Activated gamma-delta T cell (primary cell): ENCODE measurements around the gene PRKG2.

Experiments used
- DNase-seq: peaks from one replicate; lab custom pipeline; 2025; lab: John Stamatoyannopoulos, UW

The PRKG2 gene

DNA sequence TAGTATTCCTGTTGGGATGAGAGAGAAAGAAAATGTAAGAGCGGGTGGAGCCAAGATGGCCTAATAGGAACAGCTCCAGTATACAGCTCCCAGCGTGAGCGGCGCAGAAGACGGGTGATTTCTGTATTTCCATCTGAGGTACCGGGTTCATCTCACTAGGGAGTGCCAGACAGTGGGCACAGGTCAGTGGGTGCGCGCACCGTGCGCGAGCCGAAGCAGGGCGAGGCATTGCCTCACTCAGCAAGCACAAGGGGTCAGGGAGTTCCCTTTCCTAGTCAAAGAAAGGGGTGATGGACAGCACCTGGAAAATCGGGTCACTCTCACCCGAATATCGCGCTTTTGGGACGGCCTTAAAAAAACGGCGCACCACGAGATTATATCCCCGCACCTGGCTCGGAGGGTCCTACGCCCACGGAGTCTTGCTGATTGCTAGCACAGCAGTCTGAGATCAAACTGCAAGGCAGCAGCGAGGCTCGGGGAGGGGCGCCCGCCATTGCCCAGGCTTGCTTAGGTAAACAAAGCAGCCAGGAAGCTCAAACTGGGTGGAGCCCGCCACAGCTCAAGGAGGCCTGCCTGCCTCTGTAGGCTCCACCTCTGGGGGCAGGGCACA is 61.2 kb downstream of the PRKG2 start:
- DNase-seq: peak; percentile 3

DNA sequence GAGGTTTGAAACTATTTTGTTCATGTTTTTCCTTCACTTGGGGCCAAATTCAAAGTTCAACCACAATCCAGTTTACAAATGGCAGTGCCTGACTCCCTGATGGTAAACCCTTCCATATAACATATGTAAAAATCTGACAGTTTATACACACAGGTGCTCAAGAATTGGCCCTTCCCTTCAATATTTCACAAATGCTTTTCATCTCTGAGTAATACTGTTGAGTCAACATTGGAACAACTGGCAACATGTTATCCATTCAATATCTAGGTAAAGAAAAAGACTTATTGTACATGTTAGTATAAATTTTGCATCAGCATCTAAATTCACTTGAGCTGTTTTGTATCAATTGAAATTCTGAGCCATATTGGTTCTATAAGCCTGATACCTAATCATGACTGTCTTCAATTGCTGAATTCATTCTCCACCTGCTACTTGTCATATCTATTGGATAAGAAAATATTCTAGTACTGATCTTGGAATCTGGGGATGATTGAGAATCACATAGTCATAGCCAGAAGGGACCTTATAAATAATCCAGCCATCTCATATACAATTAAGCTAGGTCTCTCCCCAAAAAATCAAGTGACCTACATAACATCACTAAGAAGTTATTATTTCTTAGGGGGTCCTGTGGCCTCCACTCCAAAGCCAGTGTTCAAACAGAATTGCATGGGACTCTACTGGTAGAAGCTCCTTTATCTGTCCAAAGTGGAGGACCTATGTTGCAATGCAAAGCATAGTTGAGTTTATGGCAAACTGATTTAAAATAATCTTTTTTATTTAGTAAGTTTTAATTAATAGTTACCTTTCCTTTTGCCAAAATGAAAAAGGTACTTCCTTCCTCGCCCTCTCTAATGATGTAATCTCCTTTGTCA is 61.9 kb downstream of the PRKG2 start:
- DNase-seq: no peak

DNA sequence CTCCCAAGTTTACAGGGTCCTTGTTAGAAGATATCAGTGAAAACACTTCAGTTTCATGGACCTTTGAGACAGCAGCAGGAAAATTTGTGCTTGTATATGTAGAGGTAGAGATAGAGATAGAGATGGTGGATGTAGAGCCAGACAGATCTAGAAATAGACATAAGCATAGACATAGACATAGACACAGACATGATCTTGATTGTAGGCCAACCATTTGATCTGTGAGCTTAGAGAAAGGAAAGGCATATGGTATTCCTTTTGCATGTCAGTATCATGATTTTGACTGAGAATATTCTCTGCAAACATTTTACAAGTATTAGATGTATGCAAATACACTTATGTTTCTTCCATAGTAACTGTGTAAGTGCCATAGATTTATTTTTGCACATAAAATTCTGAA is 65.0 kb downstream of the PRKG2 start:
- no peak for DNase-seq

DNA sequence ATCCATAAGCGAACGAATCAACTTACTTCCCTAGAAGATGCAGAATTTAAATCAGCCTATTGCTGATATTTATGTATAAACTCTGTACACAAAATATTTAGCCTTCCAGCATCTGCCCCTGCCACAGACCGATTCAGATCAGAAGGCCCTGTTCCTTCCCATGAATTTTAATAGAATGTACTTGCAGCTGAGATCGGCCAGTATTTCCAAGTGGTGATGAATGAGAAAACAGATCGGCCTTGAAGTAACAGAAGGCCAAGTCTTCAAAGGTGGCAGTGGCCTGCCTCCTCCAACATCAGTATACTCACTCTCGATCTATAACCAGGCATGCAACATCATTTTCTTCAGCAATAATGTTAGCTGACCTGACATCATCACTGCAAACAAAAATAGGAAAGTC is 66.4 kb downstream of the PRKG2 start:
- no peak for DNase-seq

DNA sequence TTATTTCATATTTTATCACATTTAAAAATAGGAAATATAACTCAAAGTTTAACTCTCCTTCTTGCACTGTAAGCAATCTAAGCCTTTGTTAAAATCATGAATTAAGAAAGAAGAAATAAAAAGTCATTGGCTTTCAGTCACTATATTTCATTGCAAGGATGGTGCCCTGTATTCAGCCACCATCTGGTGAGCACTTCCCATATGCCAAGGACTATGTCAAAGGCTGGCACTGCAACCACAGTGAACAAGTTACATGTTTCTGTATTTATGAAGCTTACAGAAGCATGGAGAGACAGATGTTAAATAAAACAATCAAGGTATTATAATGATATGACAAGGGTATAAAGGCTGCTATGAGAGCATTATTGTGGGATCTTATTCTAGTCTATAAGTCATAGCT is 68.6 kb downstream of the PRKG2 start:
- no peak for DNase-seq

DNA sequence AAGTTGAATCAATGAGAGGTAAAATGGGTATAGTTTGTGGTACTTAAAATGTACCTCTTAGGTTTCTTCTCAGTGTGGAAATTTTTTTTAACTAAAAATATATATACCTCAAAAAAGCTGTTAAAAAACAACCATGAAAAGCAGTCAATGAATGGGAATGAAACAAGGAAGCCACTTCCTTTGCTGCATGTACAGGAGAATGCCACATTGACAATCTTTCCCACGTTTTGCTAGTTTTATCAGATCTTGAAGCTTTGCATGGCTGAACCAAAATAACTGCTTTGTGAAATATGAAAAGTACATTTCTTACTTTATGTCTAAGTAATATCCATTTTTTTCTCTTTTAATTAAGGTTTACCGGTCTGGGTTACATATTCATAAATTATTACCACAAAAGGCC is 71.8 kb downstream of the PRKG2 start:
- no peak for DNase-seq

DNA sequence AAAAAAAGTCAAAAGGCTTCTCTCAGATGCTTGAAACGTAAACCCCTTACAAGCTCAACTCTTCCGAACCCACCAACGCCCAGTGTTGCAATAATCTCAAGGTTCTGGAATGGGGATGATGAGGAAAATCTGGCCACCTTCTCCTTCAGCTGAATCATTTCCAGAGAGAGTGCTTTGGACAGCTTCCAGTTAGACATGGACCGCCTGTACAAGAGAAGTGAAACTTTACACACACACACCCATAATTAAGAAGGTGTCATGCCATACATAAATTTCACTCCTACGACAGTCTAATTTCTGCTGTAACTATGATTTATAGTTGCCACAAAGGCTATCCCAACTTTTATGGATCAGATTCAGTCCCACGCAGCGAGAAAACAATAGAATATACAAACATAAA is 72.3 kb downstream of the PRKG2 start:
- DNase-seq: no peak

DNA sequence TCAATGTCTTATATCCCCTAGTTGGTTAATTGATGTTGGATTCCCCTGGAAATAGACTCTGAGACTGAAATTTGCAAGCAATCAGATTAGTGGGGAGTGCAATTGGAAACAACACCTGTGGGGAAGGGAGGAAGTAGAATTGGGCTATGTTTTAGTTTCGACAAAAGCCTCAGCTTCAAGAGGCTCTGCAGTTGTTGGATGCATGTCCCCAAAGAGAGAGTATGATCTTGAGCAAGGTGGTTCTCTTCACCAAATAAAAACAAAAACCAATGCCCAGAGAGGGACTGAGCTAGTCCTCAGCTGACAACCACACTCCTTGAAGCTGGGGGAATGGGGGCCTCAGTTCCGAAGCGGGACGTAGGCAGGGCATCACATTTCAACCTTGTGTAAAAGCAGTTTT is 77.1 kb downstream of the PRKG2 start:
- DNase-seq: no peak

DNA sequence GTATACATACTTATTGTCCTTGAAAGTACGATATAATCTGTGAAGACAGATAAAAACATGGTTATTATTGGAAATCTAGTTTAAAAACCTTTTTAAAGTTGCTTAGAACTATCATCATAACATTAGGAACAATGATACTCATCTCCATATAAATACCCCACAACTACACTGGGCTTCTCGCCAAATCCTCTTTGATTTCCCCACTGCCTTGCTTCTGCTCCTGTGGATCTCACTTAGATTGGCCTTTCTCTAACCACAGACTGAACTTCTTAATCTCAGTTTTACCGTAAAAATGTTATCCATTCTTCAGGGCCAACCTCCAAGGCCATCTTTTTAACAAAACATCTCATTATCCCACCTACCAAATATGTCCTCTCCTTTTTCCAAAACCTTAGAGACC is 77.6 kb downstream of the PRKG2 start:
- no peak for DNase-seq

DNA sequence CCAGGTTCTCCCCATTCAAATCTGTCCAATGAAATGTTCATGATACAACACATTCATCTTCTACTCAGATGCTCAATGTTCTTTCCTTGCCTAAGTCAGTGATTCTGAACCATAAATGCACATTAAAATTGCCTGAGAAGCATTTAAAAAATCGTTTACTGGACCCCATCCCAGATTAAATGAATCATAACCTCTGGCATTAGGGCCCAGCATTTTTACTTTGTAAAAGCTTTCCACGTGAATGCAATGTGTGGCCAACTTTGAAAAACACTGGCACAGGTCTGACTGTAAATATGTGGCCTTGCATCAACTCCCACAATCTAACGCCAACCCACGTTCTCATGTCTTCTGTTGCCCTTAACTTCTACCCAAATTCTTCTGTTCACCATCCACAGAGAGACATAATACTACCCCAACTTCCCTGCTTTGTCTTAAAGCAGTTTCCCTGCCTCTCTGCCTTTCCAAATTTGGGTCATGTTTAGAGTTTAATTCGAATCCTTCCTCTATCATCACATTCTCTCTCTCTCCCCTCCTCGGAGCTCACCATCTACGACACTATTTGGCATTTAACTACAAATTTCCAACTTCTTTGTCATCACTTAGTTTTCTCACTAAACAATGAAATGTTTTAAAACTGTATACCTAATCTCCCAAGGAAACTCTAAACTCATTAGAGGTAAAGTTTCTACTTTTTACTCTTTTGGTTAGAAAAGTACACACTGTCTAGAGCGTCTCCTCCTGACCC is 78.7 kb downstream of the PRKG2 start:
- DNase-seq: no peak

DNA sequence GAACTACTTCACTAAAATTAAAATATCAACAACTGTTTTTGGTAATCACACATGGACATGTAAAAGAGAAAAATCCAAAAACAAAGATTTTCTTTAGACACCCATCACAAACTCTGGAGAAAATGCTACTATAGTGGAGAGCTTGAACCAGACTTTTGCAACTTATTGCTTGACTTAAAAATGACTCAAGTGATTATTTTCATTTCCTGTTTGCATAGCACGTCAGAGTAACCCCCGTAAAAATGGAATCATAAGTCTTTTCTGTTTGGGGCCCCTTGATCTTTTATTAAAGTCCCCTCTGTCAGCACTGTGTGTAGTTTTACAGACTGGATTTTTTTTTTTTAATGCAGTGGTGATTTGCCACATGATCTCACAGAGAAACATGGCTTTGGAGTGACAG is 79.5 kb downstream of the PRKG2 start:
- no peak for DNase-seq

DNA sequence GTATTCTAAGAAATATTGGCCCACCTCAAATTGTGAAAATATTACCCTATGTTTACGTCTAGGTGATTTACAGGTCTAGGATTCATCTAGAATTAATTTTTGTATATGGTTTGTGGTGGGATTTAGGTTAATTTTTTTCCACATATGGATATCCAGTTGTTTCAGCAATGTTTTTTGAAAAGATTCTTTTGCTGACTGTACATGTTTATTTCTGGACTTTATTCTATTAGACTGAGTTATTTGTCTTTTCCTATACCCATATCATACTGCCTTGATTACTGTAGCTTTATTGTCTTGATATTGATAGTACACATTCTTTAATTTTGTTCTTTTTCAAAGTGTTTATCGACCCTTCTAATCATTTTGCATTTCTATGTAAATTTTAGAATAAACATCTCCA is 83.5 kb downstream of the PRKG2 start:
- DNase-seq: no peak

DNA sequence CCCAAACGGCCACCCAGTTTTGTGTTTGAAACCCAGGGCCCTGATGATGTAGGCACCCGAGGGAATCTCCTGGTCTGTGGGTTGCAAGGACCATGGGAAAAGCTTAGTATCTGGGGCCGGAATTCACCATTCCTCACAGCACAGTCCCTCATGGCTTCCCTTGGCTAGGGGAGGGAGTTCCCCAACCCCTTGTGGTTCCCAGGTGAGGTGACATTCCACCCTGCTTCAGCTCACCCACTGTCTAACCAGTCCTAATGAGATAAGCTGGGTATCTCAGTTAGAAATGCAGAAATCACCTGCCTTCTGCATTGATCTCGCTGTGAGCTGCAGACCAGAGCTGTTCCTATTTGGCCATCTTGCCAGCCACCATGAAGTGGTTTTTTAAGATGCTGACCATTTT is 84.0 kb downstream of the PRKG2 start:
- no peak for DNase-seq

DNA sequence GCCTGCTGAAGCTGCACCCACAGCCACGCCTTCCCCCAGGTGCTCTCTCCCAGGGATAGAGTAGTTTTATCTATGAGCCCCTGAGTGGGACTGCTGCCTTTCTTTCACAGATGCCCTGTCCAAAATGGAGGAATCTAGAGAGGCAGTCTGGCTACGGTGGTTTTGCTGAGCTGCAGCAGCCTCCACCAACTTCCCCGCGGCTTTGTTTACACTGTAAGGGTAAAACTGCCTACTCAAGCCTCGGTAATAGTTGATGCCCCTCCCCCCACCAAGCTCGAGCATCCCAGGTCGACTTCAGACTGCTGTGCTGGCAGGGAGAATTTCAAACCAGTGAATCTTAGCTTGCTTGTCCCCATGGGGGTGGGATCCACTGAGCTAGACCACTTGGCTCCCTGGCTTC is 84.5 kb downstream of the PRKG2 start:
- no peak for DNase-seq

DNA sequence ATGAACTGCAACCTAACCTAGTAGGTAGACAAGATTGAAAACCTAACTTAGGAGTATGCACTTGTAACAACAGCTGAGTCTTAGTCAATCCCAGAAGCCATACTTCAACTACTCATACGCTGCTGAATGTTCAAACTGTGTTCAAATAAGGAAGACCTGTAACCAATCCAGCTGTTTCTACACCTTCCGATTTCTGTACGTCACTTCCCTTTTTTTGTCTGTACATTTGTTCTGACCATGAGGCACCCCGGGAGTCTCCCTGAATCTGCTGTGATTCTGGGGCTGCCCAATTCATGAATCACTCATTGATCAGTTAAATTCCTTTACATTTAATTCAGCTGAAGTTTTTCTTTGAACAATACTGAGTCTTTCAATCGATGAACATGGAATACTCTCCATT is 95.0 kb downstream of the PRKG2 start:
- DNase-seq: no peak

DNA sequence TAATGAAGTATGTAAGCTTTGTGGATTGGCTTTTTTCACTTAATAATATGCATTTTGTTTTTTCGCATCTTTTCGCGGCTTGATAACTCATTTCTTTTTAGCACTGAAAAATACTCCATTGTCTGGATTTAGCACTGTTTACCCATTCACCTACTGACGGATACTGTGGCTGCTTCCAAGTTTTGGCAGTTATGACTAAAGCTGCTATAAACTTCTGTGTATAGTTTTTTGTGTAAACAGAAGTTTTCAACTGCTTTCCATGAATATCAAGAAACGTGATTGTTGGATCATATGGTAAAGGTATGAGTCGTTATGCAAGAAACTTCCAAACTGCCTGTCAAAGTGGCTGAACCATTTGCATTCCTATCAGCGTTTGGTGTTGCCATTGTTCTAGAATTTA is 96.9 kb downstream of the PRKG2 start:
- no peak for DNase-seq

DNA sequence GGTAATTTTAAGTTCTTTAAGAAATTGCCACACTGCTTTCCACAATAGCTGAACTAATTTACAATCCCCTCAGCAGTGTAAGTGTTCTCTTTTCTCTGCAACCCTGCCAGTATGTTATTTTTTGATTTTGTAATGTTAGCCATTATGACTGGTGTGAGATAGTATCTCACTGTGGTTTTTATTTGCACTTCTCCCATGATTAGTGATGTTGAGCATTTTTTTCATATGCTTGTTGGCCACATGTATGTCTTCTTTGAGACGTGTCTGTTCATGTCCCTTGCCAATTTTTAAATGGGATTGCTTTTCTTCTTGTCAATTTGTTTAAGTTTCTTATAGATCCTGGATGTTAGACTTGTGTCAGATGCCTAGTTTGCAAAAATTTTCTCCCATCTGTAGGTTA is 98.5 kb downstream of the PRKG2 start:
- DNase-seq: no peak

DNA sequence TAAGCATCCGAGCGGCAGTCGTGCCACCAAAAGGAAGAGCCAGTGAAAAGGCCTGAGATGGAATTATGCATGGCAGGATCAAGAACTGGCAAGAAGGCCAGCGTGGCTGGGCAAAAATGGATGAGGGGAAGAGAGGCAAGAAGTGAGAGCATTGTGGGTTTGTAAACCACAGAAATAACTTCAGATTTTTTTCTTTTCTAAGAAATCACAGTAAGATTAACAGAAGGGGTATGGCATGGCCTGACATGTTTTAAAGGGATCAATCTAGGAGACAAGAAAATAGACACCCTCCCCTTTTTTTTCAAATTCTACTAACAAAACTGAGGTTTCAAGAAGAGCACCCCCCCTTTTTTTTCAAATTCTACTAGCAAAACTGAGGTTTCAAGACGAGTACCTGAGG is 102.0 kb downstream of the PRKG2 start:
- DNase-seq: no peak

DNA sequence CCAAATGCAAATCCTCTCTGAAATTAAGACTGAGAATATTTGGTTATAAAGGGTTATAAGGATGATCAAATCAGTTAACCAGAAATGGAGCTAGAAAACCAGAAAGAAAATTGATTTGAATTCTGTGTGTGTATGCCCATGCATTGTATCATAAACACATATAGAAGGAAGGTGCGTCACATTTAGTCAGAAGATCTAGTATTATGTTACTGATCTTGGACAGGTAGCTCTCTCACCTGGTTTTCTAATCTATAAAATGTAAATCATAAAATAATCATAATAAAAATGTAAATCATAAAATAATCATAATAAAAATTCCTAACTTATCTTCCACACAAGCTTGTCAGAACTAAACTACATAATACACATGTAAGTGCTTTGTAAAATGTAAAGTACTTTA is 105.7 kb downstream of the PRKG2 start:
- no peak for DNase-seq

DNA sequence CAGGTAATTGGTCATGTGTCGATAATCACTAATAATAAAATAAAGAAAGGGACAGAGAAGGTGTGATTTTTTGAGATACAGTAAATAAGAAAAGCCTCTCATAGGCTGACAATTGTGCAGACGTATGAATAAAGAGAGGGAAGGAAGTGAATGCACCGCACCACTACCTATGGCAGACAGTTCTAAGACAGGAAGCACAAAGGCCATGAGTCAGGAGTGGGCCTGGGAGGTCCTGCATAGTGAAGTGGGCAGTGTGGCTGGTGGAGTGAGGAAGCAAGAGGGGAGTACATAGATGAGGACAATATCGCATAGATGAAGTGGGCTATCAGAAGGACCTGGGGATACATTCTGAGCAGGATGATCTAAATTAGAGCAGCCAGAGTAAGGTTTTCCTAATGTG is 108.9 kb downstream of the PRKG2 start:
- DNase-seq: no peak

DNA sequence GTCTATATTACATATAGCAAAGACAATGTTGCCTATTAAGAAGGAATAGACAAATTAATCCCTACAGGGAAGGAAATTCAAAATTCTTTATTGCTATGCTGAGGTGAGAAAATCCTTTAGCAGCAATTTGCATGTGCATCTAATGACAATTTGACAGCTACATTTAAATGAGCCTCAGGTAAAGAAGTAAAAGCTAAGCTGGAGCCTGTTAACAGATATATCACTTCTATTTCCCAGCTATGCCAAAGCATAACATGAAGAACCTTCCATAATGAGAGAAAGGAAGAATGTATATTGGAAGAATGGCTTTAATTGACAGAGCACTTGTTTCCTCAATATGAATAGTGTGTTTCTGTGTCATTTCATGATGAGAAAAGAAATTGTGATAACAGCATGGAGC is 112.9 kb downstream of the PRKG2 start:
- DNase-seq: no peak

DNA sequence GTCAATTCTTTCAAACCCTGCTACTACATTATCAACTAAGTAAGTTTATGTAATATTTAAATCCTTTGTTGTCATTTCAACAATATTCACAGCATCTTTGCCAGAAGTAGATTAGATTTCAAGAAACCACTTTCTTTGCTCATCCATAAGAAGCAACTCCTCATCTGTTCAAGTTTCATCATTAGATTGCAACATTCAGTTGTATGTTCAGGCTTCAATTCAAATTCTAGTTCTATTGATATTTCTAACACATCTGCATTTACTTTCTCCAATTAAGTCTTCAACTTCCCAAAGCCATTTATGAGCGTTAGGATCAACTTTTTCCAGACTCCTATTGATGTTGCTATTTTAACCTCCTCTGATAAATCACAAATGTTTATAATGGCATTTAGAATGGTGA is 118.5 kb downstream of the PRKG2 start:
- DNase-seq: no peak

DNA sequence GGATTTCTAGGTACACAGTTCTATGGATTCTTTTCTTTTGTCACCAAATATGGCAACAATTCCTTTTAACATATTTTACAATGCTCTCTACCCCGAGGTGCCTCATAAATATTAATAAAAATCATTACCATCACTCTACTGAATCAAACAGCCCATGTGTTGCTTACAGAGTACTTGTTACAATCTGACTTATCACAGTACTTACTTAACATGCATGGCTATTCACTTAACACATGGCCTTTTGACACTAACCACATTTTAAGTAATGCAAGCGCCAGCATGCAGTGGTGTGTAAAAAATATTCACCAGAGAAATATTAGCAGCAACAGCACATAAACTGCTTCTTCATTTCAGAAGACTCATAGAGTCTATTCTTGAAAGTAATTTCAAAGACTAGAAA is 119.6 kb downstream of the PRKG2 start:
- no peak for DNase-seq
